Measurements from ENCODE around the gene ERC1.

- TF ChIP-seq CTCF (IDR thresholded peaks at IDR 0.05; ENCODE audit: low read length): no peak
- no peak for TF ChIP-seq EZH2 (IDR thresholded peaks at IDR 0.05; ENCODE audit: borderline replicate concordance, low read length)
Measured at GRCh38 chr12:1532375-1533165, 541.5 kb downstream of the ERC1 start.

Measured in OCI-LY1 (cell line).